Islet precursor cell (in vitro differentiated cells): Measurements from ENCODE around the gene BRD2.

Source experiments
- DNase-seq: peaks from one replicate; pipeline ENCODE4 v3.0.0-alpha.2; 2018

Gene BRD2

GRCh38 chr6:32973144-32974015 lies 5.0 kb downstream of the BRD2 start:
- no peak for DNase-seq

- no peak for DNase-seq
Measured at GRCh38 chr6:32974016-32974333, 5.6 kb downstream of the BRD2 start.

GRCh38 chr6:32974541-32975308 lies 6.3 kb downstream of the BRD2 start:
- DNase-seq: no peak

GRCh38 chr6:32975886-32976285 lies 7.5 kb downstream of the BRD2 start:
- no peak for DNase-seq

- DNase-seq: no peak
Measured at GRCh38 chr6:32976334-32977069, 8.1 kb downstream of the BRD2 start.

- no peak for DNase-seq
Measured at GRCh38 chr6:32977272-32977952, 9.0 kb downstream of the BRD2 start.

- DNase-seq: no peak
Measured at GRCh38 chr6:32977953-32978324, 9.5 kb downstream of the BRD2 start.

- DNase-seq: no peak
Measured at GRCh38 chr6:32979720-32980487, 11.5 kb downstream of the BRD2 start.

GRCh38 chr6:32980488-32981038 lies 12.2 kb downstream of the BRD2 start:
- no peak for DNase-seq

GRCh38 chr6:32982084-32982701 lies 13.8 kb downstream of the BRD2 start:
- DNase-seq: no peak

- DNase-seq: no peak
Measured at GRCh38 chr6:32982702-32983492, 14.5 kb downstream of the BRD2 start.

- DNase-seq: no peak
Measured at GRCh38 chr6:32983493-32983848, 15.1 kb downstream of the BRD2 start.

GRCh38 chr6:32983964-32984621 lies 15.7 kb downstream of the BRD2 start:
- no peak for DNase-seq

GRCh38 chr6:32984622-32985389 lies 16.4 kb downstream of the BRD2 start:
- peak; percentile 89 for DNase-seq

- no peak for DNase-seq
Measured at GRCh38 chr6:32989368-32989767, 21.0 kb downstream of the BRD2 start.

GRCh38 chr6:32991972-32992371 lies 23.6 kb downstream of the BRD2 start:
- no peak for DNase-seq

GRCh38 chr6:32993363-32993973 lies 25.1 kb downstream of the BRD2 start:
- no peak for DNase-seq

- DNase-seq: no peak
Measured at GRCh38 chr6:32995448-32995847, 27.1 kb downstream of the BRD2 start.

GRCh38 chr6:33000055-33000454 lies 31.7 kb downstream of the BRD2 start:
- DNase-seq: peak; percentile 70
